Stimulated activated CD4-positive, alpha-beta T cell treated with anti-CD3 and anti-CD28 coated beads, Interleukin-4, amount 100 ng/mL, for 24 hours (primary cell): Measurements from ENCODE around the gene RGPD5.
"Not testable (repeated sequence)": the region's sequence is repeated elsewhere in the genome, so short reads cannot be mapped to it uniquely, and the experiment has no call there.

Experiments
- DNase-seq: peaks from one replicate; pipeline ENCODE4 v3.0.0-alpha.2; 2020

RGPD5 gene

DNA sequence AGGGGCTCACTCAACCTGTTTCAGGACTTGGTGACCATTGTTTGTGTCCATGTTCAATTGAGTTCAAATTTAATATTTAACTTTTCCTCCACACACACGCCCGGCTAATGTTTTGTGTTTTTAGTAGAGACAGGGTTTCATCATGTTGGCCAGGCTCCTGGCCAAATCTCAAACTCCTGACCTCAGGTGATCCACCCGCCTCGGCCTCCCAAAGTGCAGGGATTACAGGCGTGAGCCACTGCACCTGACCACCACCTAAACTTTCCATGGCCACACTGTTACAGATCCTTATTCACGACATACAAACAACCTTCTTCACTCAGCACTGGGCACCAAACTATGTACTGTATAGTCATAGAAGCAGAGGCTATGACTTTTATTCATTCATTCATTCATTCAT, 100.0 kb downstream of the RGPD5 start:
- not testable (repeated sequence) for DNase-seq

DNA sequence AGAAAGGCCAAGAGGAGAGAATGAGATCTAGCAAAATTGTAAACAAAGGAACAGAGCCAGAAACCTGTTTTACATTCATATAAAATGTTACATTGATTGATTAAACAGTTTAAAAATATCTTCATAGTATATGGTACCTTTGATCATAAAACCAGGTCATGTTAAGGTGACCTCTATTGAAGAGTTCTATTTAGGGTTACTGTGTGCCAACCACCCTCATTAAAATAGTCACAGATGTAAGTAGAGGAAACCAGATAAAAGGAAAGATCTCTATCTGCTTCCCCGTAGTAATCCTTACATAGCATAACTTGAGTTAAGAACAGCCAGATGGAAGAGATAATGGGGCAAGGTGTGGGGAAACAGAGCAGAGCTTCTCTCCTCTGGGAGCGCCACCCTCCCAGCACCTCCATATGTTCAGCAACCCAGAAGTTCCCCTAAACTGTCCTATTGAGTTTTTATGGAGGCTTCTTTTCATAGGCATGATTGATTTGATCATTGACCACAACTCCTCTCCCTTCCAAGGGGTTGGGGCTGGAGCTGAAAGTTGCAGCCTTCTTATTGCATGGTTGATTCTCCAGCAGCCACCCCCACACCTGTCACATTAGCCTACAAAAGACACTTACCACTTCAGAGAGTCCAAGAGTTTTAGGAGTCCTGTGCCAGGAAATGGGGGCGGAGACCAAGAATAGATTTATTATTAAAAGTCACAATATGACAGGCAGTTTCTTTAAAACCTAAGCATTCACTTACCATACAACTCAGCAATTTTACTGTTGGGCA, 101.2 kb downstream of the RGPD5 start:
- DNase-seq, result not testable (repeated sequence)

DNA sequence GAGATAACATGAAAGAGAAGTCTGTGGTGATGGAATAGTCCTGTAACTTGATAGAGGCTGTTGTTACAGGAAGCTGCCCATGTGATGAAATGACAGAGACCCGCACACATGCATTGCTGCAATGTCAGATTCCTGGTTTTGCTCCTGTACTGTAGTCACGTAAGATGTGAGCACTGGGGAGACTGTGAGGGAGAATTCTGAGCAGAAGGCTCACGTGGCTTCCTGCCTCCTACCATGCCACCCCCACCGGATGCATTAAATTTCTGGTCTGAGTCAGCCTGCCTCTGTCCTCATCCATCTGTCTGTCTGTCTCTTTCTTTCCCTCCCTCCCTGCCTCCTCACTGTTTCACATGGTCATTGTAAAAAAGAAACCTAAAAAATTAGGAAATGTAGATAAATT, 102.1 kb downstream of the RGPD5 start:
- DNase-seq, result not testable (repeated sequence)

DNA sequence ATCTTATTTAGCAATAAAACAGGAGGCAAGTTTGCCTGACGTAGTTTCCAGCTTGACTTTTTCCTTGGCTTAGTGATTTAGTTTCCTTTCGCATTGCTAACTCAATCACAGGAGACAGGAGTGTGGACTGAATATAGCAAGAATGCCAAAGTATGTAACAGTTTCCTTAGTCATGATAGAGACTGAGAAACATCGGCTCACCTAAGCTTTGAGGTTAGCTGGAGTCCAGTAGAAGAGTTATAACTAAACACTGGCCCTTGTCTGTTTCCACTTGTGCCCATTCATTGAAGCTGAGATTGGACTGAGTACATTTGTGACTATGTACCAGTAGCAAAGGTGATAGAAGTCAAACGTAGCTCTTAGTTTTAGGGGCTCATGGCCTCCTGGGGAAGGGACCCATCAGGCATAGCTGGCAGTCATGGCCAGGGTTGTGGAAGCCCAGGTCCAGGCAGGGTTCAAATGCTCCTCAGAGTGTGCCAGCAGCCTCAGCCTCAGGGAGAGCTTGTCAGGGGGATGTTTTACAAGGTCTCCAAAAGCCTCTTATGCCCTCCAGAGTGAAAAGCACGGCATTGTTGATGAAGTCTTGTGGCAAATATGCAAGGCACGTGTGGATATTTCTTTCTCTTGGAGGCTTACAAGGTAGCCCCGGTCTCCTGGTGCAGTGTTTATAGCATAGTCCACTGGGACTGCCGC, 103.8 kb downstream of the RGPD5 start:
- DNase-seq, result not testable (repeated sequence)

DNA sequence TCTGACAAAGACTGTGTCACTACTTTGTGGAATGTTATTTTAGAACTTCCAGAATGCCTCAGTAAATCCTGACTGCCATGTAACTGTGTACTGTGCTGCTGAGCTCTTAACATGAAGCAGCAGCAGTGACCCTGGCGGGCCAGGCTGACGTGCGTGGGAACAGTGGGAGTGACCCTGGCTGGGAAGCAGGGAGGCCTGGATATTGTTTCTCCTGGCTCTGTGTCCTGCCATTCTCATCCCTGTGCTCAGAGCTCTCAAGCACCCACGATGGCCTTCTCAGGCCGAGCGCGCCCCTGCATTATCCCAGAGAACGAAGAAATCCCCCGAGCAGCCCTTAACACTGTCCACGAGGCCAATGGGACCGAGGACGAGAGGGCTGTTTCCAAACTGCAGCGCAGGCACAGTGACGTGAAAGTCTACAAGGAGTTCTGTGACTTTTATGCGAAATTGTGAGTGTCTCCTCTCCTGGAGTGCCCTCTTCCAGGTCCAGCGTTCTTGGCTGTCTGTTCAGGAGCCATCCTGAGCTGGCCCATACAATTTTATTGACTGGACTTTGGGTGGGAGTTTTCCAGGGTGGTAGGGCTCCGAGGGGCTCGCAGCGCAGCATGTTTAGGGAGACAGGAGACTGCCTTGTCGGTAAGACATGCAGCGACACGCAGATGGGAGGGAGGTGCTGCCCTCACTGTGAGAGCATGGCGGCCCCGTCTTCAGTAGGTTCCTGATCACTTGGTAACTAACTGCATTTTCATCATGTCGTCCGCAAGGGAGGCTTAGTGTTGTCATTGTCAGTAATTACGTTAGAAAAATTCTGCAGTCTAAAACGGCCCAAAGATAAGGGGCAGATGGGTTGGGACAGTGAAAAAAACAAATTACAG, 104.6 kb downstream of the RGPD5 start, which contains the start of gene LIMS3:
LIMS3 (plus strand) TSS at position 227 of the 875 bp plus-strand sequence; CDS start at position 268, 41 bp downstream.
- DNase-seq, result not testable (repeated sequence)

DNA sequence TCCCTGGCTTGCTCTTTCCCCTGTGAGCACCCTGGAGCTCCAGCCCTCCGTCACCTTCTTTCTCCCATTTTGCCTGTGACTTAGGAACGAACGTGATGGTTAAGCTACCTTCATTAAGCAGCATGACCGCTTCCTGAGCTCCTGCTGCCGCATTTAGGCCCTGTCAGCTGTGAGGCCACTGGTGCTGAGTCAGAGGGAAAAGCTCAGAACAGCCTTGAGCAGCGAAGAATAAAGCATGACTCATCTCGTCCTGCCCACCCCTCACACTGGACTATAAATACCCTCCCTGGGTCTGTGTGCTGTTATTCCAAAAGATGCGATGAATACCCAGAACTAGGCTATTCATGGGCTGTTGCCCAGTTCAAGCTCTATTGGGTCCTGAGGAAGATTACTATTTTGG, 111.7 kb downstream of the RGPD5 start:
- not testable (repeated sequence) for DNase-seq
